NB4 (cell line): ENCODE data around the gene SLC35F5.

Source experiments
- DNase-seq: peaks from one replicate; pipeline ENCODE4 v3.0.0; 2010; ENCODE audit warnings: low read depth
- H3K4me3 ChIP-seq: one replicate; pipeline ENCODE4 v1.5.1; 2011; ENCODE audit warnings: mild to moderate bottlenecking, low read depth, low read length, moderate library complexity
- CTCF ChIP-seq: IDR thresholded peaks from one replicate; pipeline ENCODE4 v1.5.1; 2012; ENCODE audit warnings: low read depth, low read length
- MAX ChIP-seq: IDR thresholded peaks from 2 replicates; pipeline ENCODE4 v1.6.1; 2011; ENCODE audit warnings: low read depth, low read length
- MYC ChIP-seq: IDR thresholded peaks from 2 replicates; pipeline ENCODE4 v1.6.1; 2011; ENCODE audit warnings: low read depth, low read length
- POLR2A ChIP-seq: IDR thresholded peaks from 2 replicates; pipeline ENCODE4 v1.6.1; 2011; ENCODE audit warnings: mild to moderate bottlenecking; ENCODE audit not compliant: insufficient read length; ENCODE audit errors: extremely low read depth

SLC35F5 gene

GRCh38 chr2:113750385-113750784 lies 6.1 kb downstream of the SLC35F5 start:
- H3K4me3 ChIP-seq = no peak overlapping the region
- DNase-seq = no peak
- no peak for TF ChIP-seq MYC
- no peak for TF ChIP-seq CTCF
- no peak for TF ChIP-seq MAX
- no peak for TF ChIP-seq POLR2A

- DNase-seq = no peak
These were observed 15.4 kb downstream of the SLC35F5 start for GRCh38 chr2:113741091-113741490.

GRCh38 chr2:113739849-113740248 lies 16.6 kb downstream of the SLC35F5 start:
- DNase-seq = no peak
- no peak overlapping the region for H3K4me3 ChIP-seq
- TF ChIP-seq CTCF (no peak), POLR2A (no peak), MAX (no peak), MYC (no peak)

More at GRCh38 chr2:113741091-113741490, 15.4 kb downstream of the SLC35F5 start:
- TF ChIP-seq POLR2A = no peak
- TF ChIP-seq MYC = no peak
- no peak for TF ChIP-seq CTCF
- TF ChIP-seq MAX = no peak
- H3K4me3 ChIP-seq = no peak overlapping the region

GRCh38 chr2:113734185-113734584 lies 22.3 kb downstream of the SLC35F5 start:
- DNase-seq = no peak
- H3K4me3 ChIP-seq = no peak overlapping the region
- TF ChIP-seq MYC = no peak
- TF ChIP-seq MAX = no peak
- TF ChIP-seq CTCF = no peak
- TF ChIP-seq POLR2A = no peak

GRCh38 chr2:113724010-113724409 lies 32.4 kb downstream of the SLC35F5 start:
- no peak for DNase-seq
- no peak overlapping the region for H3K4me3 ChIP-seq
- TF ChIP-seq CTCF = no peak
- TF ChIP-seq POLR2A = no peak
- TF ChIP-seq MYC = no peak
- TF ChIP-seq MAX = no peak

GRCh38 chr2:113723411-113723810 lies 33.0 kb downstream of the SLC35F5 start:
- no peak overlapping the region for H3K4me3 ChIP-seq
- no peak for DNase-seq
- TF ChIP-seq MAX (no peak), CTCF (no peak), MYC (no peak), POLR2A (no peak)
